Right lobe of liver (tissue), 6 donors: ENCODE results near the gene LBR. TPM values are rescaled to one million over a fixed set of nuclear protein-coding genes. Genes with fewer than 3 reads are reported as not detected.

Experiments used
- ATAC-seq, 4 donors: fragments of 200-7000 bp; cut with Tn5 transposase; one replicate each; pipeline ENCODE4 v1.9.1; 2020; ENCODE audit warnings: mild to moderate bottlenecking in 4 of 4, moderate library complexity in 4 of 4
- DNase-seq, 3 donors: peaks; one replicate each; pipeline ENCODE4 v3.0.0-alpha.2; 2020
- H3K27ac ChIP-seq, 3 donors: fragments of 200-600 bp; one replicate each; pipeline ENCODE4 v1.8.0; 2022
- H3K27me3 ChIP-seq, 2 donors: fragments of 200-600 bp; one replicate each; pipeline ENCODE4 v1.8.0; 2022
- H3K36me3 ChIP-seq, 4 donors: fragments of 200-600 bp; sonication (generic) in 1 of 4; one replicate each; pipeline versions ENCODE4 v1.5.1 to v1.8.0; 2017 to 2022; ENCODE audit warnings: control low read depth in 1 of 4
- H3K4me1 ChIP-seq, 4 donors: fragments of 200-600 bp; sonication (generic) in 1 of 4; one replicate each; pipeline versions ENCODE4 v1.5.1 to v1.8.0; 2017 to 2022; ENCODE audit warnings: control low read depth in 1 of 4
- H3K4me3 ChIP-seq, 3 donors: fragments of 200-600 bp; one replicate each; pipeline ENCODE4 v1.8.0; 2022
- H3K9me3 ChIP-seq, 4 donors: fragments of 200-600 bp; sonication (generic) in 1 of 4; one replicate each; pipeline versions ENCODE4 v1.5.1 to v1.8.0; 2017 to 2022; ENCODE audit warnings: control low read depth in 1 of 4
- CTCF ChIP-seq, 4 donors: fragments of 200-600 bp in 3 of 4; fragments of 450-650 bp in 1 of 4; IDR thresholded peaks; one replicate each; pipeline versions ENCODE4 v1.5.1 to v1.8.0; 2016 to 2022; ENCODE audit warnings: antibody characterized with exemption in 4 of 4, mild to moderate bottlenecking in 2 of 4
- POLR2A ChIP-seq: fragments of 450-650 bp; IDR thresholded peaks from one replicate; pipeline ENCODE4 v1.6.1; 2017; ENCODE audit warnings: antibody characterized with exemption, mild to moderate bottlenecking
- whole genome bisulfite sequencing: methylation state at CpG from one replicate; pipeline ENCODE4 v1.1.6; 2018; ENCODE audit warnings: low coverage, low lambda C conversion rate; ENCODE audit not compliant: insufficient coverage; ENCODE audit errors: missing lambda C conversion rate; 5-methylcytosine and 5-hydroxymethylcytosine counted together
- intact Hi-C, 2 donors: fragments of 100-400 bp; cut with DNase I; formaldehyde crosslinking; loops; one replicate each; pipeline versions ENCODE4 v1.11.2 to v1.14.1; 2022
- total RNA-seq, 6 experiments: library from RNA; depleted of rRNA in 2 of 6; stranded (reverse); fragments of >200 nt in 2 of 6; fragmentation: NEBNext Ultra II Directional in 3 of 6; extraction: Animal tissue kit (Norgen Biotek cat#: 25700) in 3 of 6; gene quantifications; one replicate each; pipeline versions ENCODE4 v1.1.0 to v1.2.4, GENCODE V29; 2016 to 2023
- donor health status: DM: no; HTN: yes; CAD: no.
- donor health status: DM: no; HTN: no; CAD: no.
- donor health status: DM: no; HTN: no; CAD: no.
- donor health status: DM: no; HTN: yes; CAD: no.
- donor health status: DM: no; HTN: yes; CAD: no.

Gene LBR
- total RNA-seq, 6 experiments from 2014 or later, result 21.9 to 41.8 (median 31.4) TPM

DNA sequence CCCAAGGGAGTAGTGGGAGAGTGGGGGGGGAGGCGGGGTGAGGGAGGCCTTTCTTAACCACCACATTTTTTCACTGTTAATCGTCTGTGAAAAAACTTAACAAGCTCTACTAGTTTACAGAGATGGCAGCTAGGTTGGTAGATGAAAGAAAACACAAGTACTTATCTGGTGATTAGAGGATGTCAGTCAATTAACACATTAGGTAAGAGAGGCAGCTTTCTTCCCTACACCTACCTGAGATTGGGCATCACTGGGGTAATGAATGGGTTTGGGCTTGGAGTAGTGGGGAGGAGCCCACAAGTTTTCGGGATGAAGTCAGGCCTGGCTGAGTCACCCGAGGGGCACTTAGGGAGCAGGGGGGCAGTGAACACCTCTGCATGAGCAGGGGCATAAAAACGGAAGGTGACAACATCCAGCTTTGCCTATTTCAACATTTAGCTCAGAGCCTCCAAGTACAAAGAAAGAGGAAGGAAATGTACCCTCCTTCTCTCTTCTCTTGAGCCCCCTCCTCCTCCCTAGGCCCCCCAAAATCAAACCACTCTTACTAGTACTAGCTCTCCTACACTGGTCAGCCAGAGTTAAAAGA lies 2.5 kb downstream of the LBR start:
- intact Hi-C loops, result no loop called here
- ATAC-seq (peak in 1 of 4 donors; percentile 5), DNase-seq (no peak)
- Histone ChIP-seq H3K4me1 (peaks cover 0 to 47% (median 8%) of the 10 kb centered on the region in 4 donors), H3K36me3 (peaks cover 0 to 5% (median 0%) of the 10 kb centered on the region in 4 donors), H3K27me3 (no peaks in the 10 kb centered on the region), H3K4me3 (no peak overlapping the region), H3K27ac (no peak overlapping the region), H3K9me3 (no peaks in the 10 kb centered on the region)
- TF ChIP-seq POLR2A (no peak), CTCF (IDR thresholded peaks at IDR 0.05) (no peak)
- WGBS, result 39% methylated on average over 5 of the region's 5 CpGs

DNA sequence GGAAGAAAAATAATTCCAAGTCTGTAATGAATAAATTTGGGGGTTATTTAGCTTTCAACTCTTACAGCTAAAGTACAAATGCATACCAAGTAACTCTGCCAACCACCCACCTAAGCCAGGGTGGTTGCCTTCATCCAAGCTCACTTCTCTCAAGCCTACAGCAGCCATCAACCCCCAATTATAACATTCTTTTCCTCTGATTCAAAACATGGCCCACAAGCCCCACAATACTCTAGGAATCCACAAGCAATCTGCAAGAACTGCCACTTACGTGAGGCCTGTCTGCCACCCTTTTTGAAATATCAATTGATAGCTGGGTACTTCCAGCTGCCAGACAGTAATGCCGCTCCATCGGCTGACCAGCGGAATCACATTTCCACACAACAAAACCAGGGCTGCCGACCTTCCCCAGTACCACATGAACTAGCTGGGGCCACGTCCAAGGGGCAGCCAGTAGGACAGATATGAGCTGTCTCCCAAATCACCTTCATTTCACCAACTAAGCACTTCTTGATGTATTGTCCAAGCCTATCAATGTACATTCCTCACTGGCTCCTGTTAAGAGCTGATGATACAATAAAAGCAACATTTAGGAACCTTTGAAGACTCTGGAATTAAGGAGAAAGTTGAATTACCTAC lies 3.2 kb downstream of the LBR start:
- DNase-seq (no peak), ATAC-seq (no peak)
- no peaks in the 10 kb centered on the region for H3K27me3 ChIP-seq
- H3K9me3 ChIP-seq, result no peaks in the 10 kb centered on the region
- peaks cover 0 to 9% (median 0%) of the 10 kb centered on the region in 4 donors for H3K36me3 ChIP-seq
- WGBS, result 38% methylated on average over 2 of the region's 6 CpGs
- intact Hi-C loops, result no loop called here
- no peak overlapping the region for H3K27ac ChIP-seq
- H3K4me1 ChIP-seq, result peaks cover 0 to 47% (median 8%) of the 10 kb centered on the region in 4 donors
- H3K4me3 ChIP-seq, result no peak overlapping the region
- no peak for TF ChIP-seq CTCF (IDR thresholded peaks at IDR 0.05)
- TF ChIP-seq POLR2A, result no peak

- H3K4me3 ChIP-seq, result no peak overlapping the region
- H3K9me3 ChIP-seq, result no peaks in the 10 kb centered on the region
- peaks cover 0 to 21% (median 0%) of the 10 kb centered on the region in 4 donors for H3K36me3 ChIP-seq
- H3K27ac ChIP-seq, result no peak overlapping the region
- 55% methylated on average over 2 of the region's 2 CpGs for WGBS
- no peak for ATAC-seq
- H3K27me3 ChIP-seq, result no peaks in the 10 kb centered on the region
- intact Hi-C loops, result no loop called here
- DNase-seq, result no peak
- peaks cover 0 to 49% (median 8%) of the 10 kb centered on the region in 4 donors for H3K4me1 ChIP-seq
- TF ChIP-seq POLR2A (no peak), CTCF (IDR thresholded peaks at IDR 0.05) (no peak)
These were observed 4.4 kb downstream of the LBR start for GRCh38 chr1:225423518-225423855.

DNA sequence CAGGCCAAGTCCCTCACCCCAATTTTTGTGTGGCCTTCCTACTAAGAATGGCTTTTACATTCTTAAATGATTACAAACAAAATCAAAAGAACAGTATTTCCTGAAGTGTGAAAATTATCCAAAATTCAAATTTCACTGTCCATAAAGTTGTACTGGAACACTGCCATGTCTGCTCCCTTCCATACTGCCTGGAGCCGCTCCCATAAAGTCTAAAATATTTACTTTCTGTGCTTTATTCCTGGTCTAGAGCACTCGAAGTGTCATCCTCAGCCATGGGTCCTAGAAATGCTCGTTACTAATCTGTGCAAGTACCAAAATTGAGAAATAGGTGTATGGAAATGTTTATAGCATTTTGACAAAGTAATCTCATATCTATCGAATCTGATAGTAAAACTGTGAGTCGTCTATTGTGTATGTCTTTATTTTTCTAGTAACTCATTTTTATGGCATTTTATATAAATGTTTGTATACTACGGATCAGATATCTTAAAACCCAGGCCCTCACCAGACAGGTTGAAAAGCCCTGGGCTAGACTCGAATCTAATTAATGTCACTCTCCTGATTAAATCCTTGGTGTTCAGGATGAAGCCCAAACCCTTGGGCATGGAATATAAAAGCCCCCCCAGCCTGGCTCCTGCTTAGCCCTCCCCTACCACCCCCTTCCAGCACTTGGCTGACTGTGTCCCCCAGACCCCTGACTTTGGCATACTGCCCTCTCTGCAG lies 4.9 kb downstream of the LBR start:
- peaks cover 0 to 26% (median under 1%) of the 10 kb centered on the region in 4 donors for H3K36me3 ChIP-seq
- ATAC-seq (no peak), DNase-seq (no peak)
- H3K27ac ChIP-seq, result no peak overlapping the region
- no peak overlapping the region for H3K4me3 ChIP-seq
- H3K27me3 ChIP-seq, result no peaks in the 10 kb centered on the region
- TF ChIP-seq POLR2A (no peak), CTCF (IDR thresholded peaks at IDR 0.05) (no peak)
- intact Hi-C loops, result no loop called here
- 67% methylated on average over 7 of the region's 7 CpGs for WGBS
- no peaks in the 10 kb centered on the region for H3K9me3 ChIP-seq
- H3K4me1 ChIP-seq, result peaks cover 0 to 53% (median 7%) of the 10 kb centered on the region in 4 donors
